HEK293 (cell line): ENCODE measurements around the gene ADK.

ENCODE experiments used
- GLIS2 ChIP-seq: fragments of 450-650 bp; formaldehyde crosslinking; IDR thresholded peaks from 2 replicates; pipeline ENCODE4 v1.5.1; 2016; ENCODE audit warnings: missing biosample characterization, missing genetic modification characterization
- YY1 ChIP-seq: fragments of 450-650 bp; formaldehyde crosslinking; IDR thresholded peaks from 2 replicates; pipeline ENCODE4 v1.5.1; 2018; ENCODE audit warnings: missing biosample characterization, missing genetic modification characterization
- ZBTB7A ChIP-seq: fragments of 450-650 bp; formaldehyde crosslinking; IDR thresholded peaks from 2 replicates; pipeline ENCODE4 v1.5.1; 2016; ENCODE audit warnings: low read depth, missing biosample characterization, missing genetic modification characterization
- ZNF239 ChIP-seq: fragments of 450-650 bp; formaldehyde crosslinking; IDR thresholded peaks from 2 replicates; pipeline ENCODE4 v1.5.1; 2016; ENCODE audit warnings: missing biosample characterization, missing genetic modification characterization
- ZNF416 ChIP-seq: fragments of 450-650 bp; formaldehyde crosslinking; IDR thresholded peaks from 2 replicates; pipeline ENCODE4 v1.5.1; 2016; ENCODE audit warnings: missing biosample characterization, missing genetic modification characterization
- ZNF423 ChIP-seq: fragments of 450-650 bp; formaldehyde crosslinking; IDR thresholded peaks from 2 replicates; pipeline ENCODE4 v1.5.1; 2016; ENCODE audit warnings: missing biosample characterization, missing genetic modification characterization
- ZNF677 ChIP-seq: fragments of 450-650 bp; IDR thresholded peaks from 2 replicates; pipeline ENCODE4 v1.5.0; 2018; ENCODE audit warnings: missing biosample characterization, mild to moderate bottlenecking, missing genetic modification characterization, moderate library complexity
- ZNF747 ChIP-seq: fragments of 450-650 bp; formaldehyde crosslinking; IDR thresholded peaks from 2 replicates; pipeline ENCODE4 v1.5.1; 2016; ENCODE audit warnings: missing biosample characterization, missing genetic modification characterization
- ZNF768 ChIP-seq: fragments of 450-650 bp; formaldehyde crosslinking; IDR thresholded peaks from 2 replicates; pipeline ENCODE4 v1.5.1; 2018; ENCODE audit warnings: missing biosample characterization, mild to moderate bottlenecking, missing genetic modification characterization
- TF ChIP-seq, protein P1 (sequence below): fragments of 450-650 bp; formaldehyde crosslinking; IDR thresholded peaks from 2 replicates; pipeline ENCODE4 v1.5.1; 2016; ENCODE audit warnings: missing biosample characterization, missing genetic modification characterization
- TF ChIP-seq, protein P2 (sequence below): fragments of 450-650 bp; formaldehyde crosslinking; IDR thresholded peaks from 2 replicates; pipeline ENCODE4 v1.5.1; 2016; ENCODE audit warnings: missing biosample characterization, missing genetic modification characterization

DNA sequence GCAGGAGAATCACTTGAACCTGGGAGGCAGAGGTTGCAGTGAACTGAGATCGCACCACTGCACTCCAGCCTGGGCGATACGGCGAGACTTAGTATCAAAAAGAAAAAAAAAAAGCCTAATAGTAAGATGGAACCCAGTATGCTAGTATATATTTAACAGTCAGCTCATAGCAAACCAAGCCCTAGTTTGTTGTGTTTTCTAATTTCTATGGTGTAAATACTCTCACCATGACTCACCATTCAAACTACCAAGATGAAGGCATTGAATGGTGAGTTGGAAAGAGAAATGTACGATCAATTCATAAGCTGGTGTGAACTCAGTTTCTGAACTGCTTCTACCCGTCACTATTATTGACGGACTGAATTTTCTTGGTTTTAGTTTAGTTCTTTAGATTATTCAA lies 501.6 kb downstream of the ADK start:
- no peak for TF ChIP-seq YY1 (tag by site-specific recombination)
- no peak for TF ChIP-seq ZNF423
- TF ChIP-seq, protein P1, sequence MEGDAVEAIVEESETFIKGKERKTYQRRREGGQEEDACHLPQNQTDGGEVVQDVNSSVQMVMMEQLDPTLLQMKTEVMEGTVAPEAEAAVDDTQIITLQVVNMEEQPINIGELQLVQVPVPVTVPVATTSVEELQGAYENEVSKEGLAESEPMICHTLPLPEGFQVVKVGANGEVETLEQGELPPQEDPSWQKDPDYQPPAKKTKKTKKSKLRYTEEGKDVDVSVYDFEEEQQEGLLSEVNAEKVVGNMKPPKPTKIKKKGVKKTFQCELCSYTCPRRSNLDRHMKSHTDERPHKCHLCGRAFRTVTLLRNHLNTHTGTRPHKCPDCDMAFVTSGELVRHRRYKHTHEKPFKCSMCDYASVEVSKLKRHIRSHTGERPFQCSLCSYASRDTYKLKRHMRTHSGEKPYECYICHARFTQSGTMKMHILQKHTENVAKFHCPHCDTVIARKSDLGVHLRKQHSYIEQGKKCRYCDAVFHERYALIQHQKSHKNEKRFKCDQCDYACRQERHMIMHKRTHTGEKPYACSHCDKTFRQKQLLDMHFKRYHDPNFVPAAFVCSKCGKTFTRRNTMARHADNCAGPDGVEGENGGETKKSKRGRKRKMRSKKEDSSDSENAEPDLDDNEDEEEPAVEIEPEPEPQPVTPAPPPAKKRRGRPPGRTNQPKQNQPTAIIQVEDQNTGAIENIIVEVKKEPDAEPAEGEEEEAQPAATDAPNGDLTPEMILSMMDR (tag by site-specific recombination): no peak
- TF ChIP-seq GLIS2: no peak
- TF ChIP-seq ZNF677: no peak
- no peak for TF ChIP-seq ZNF416 (tag by site-specific recombination)
- no peak for TF ChIP-seq ZNF239
- no peak for TF ChIP-seq ZNF768 (tag by site-specific recombination)
- TF ChIP-seq ZNF747: no peak
- TF ChIP-seq, protein P2, sequence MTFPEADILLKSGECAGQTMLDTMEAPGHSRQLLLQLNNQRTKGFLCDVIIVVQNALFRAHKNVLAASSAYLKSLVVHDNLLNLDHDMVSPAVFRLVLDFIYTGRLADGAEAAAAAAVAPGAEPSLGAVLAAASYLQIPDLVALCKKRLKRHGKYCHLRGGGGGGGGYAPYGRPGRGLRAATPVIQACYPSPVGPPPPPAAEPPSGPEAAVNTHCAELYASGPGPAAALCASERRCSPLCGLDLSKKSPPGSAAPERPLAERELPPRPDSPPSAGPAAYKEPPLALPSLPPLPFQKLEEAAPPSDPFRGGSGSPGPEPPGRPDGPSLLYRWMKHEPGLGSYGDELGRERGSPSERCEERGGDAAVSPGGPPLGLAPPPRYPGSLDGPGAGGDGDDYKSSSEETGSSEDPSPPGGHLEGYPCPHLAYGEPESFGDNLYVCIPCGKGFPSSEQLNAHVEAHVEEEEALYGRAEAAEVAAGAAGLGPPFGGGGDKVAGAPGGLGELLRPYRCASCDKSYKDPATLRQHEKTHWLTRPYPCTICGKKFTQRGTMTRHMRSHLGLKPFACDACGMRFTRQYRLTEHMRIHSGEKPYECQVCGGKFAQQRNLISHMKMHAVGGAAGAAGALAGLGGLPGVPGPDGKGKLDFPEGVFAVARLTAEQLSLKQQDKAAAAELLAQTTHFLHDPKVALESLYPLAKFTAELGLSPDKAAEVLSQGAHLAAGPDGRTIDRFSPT (tag by site-specific recombination): no peak
- TF ChIP-seq ZBTB7A (tag by site-specific recombination): no peak
